Heart right ventricle (tissue), 16 donors: Measurements from ENCODE around the gene SCAF1. TPM values are rescaled to one million over a fixed set of nuclear protein-coding genes. Genes with fewer than 3 reads are reported as not detected.

Source experiments
- ATAC-seq, 8 donors: fragments of 200-7000 bp; cut with Tn5 transposase; one replicate each; pipeline ENCODE4 v1.9.1; 2020; ENCODE audit warnings: mild to moderate bottlenecking in 8 of 8, moderate library complexity in 8 of 8, moderate number of reproducible peaks in 1 of 8
- DNase-seq, 2 donors: peaks; one replicate each; pipeline ENCODE4 v3.0.0-alpha.2; 2020
- H3K27ac ChIP-seq, 10 donors: fragments of 200-600 bp; sonication (generic) in 2 of 10; one replicate each; pipeline versions ENCODE4 v1.5.0 to v1.8.0; 2020 to 2022; ENCODE audit warnings: mild to moderate bottlenecking in 3 of 10
- H3K27me3 ChIP-seq, 7 donors: fragments of 200-600 bp; one replicate each; pipeline ENCODE4 v1.8.0; 2021 to 2022; ENCODE audit warnings: mild to moderate bottlenecking in 2 of 7
- H3K36me3 ChIP-seq, 9 donors: fragments of 200-600 bp; sonication (generic) in 1 of 9; one replicate each; pipeline versions ENCODE4 v1.5.0 to v1.8.0; 2020 to 2022; ENCODE audit warnings: mild to moderate bottlenecking in 2 of 9
- H3K4me1 ChIP-seq, 9 donors: fragments of 200-600 bp; sonication (generic) in 1 of 9; one replicate each; pipeline versions ENCODE4 v1.5.0 to v1.8.0; 2020 to 2022; ENCODE audit warnings: mild to moderate bottlenecking in 4 of 9
- H3K4me3 ChIP-seq, 10 donors: fragments of 200-600 bp; sonication (generic) in 2 of 10; one replicate each; pipeline versions ENCODE4 v1.5.0 to v1.8.0; 2020 to 2022; ENCODE audit warnings: mild to moderate bottlenecking in 7 of 10, moderate library complexity in 2 of 10
- H3K9me3 ChIP-seq, 11 donors: fragments of 200-600 bp in 10 of 11; sonication (generic) in 2 of 11; one replicate each; pipeline versions ENCODE4 v1.5.0 to v1.8.0; 2013 to 2022; ENCODE audit warnings: mild to moderate bottlenecking in 2 of 11, control low read depth in 1 of 11, moderate library complexity in 1 of 11
- CTCF ChIP-seq, 9 donors: fragments of 200-600 bp; sonication (generic) in 2 of 9; IDR thresholded peaks; one replicate each; pipeline versions ENCODE4 v1.5.0 to v1.8.0; 2021 to 2022; ENCODE audit warnings: antibody characterized with exemption in 9 of 9, mild to moderate bottlenecking in 5 of 9, moderate library complexity in 1 of 9
- WGBS, 2 donors: extraction: QIAGEN DNeasy Blood & Tissue Kit; methylation state at CpG; one replicate each; pipeline ENCODE4 v1.1.7; 2013; ENCODE audit warnings: inconsistent platforms in 1 of 2; 5-methylcytosine and 5-hydroxymethylcytosine counted together
- intact Hi-C, 10 donors: fragments of 100-400 bp; cut with DNase I; formaldehyde crosslinking; loops; one replicate each; pipeline versions ENCODE4 v1.11.1 to v1.14.2; 2022
- polyA plus RNA-seq, 2 donors: library from polyadenylated mRNA; stranded (reverse); fragments of 200-250 nt; gene quantifications; one replicate each; pipeline ENCODE4 v1.2.3, GENCODE V29; 2013
- total RNA-seq, 10 donors: library from RNA; stranded (reverse); fragmentation: NEBNext Ultra II Directional in 3 of 10; extraction: Animal tissue kit (Norgen Biotek cat#: 25700) in 3 of 10; gene quantifications; one replicate each; pipeline versions ENCODE4 v1.2.1 to v1.2.4, GENCODE V29; 2021 to 2023
- donor health status: Arrhythmogenic right ventricular cardiomyopathy.
- donor health status: ischemic (EF 13 %, LVEDD 7.1; RV severe dilation, severe dysfunction).
- donor health status: healthy with polysubstance abuse.
- donor health status: DM: no; HTN: yes; CAD: no.
- donor health status: DM: no; HTN: no; CAD: no.
- donor health status: ischemic (EF 25% LVEDD 6.9; RV normal size, moderate dysfunction).
- donor health status: ischemic (EF 25% LVEDD 5.7; RV mildly dilated, moderate dysfunction).
- donor health status: healthy.
- donor health status: DM: yes; HTN: yes; CAD: no.
- donor health status: Ischemic cardiomyopathy.
- donor health status: ischemic (EF 35%, LVEDD 5.7; RV mildly dilated, moderate dysfunction).
- donor health status: nonischemic (EF 11% LVEDD 7.7; RV severe dilation, severe dysfunction).
- donor health status: DM: yes; HTN: yes; CAD: no.
- donor health status: PGD.
- donor health status: ischemic (EF 29% LVEDD 5.4; RV normal size, mild dysfunction).
- donor health status: nonischemic (EF 23%, LVEDD 6.1; RV moderate dilation, normal function).

The SCAF1 gene
- total and polyA plus RNA-seq, 12 donors: 20.2 to 60.5 (median 44.8) TPM

GRCh38 chr19:49672131-49672919 is 30.3 kb downstream of the SCAF1 start:
- H3K4me1 ChIP-seq: peaks cover 0 to 18% (median 12%) of the 10 kb centered on the region in 9 donors
- ATAC-seq (peak in 1 of 8 donors; percentile 8), DNase-seq (peak; percentile 76 to 83)
- peak; percentile 80 to 94 (median 90) for TF ChIP-seq CTCF (IDR thresholded peaks at IDR 0.05)
- WGBS, 2 donors: 23% methylated on average over 28 of the region's 28 CpGs
- H3K36me3 ChIP-seq: peaks cover 0 to 20% (median 0%) of the 10 kb centered on the region in 9 donors
- peak overlapping the region in 5 of 10 donors; percentile 27 to 38 (median 28) for H3K4me3 ChIP-seq
- intact Hi-C loops: loop anchor here in 4 of 10 donors (5.0 to 10.0 kb wide), 4 partner anchors 78 to 98 kb away; partner anchors contain the start of genes PRR12 (in 2 of the 4), NOSIP (in 1 of the 4) and PRRG2 (in 1 of the 4)
- H3K9me3 ChIP-seq: no peaks in the 10 kb centered on the region
- no peaks in the 10 kb centered on the region for H3K27me3 ChIP-seq
- peak overlapping the region in 8 of 10 donors; percentile 42 to 76 (median 60) for H3K27ac ChIP-seq

DNA sequence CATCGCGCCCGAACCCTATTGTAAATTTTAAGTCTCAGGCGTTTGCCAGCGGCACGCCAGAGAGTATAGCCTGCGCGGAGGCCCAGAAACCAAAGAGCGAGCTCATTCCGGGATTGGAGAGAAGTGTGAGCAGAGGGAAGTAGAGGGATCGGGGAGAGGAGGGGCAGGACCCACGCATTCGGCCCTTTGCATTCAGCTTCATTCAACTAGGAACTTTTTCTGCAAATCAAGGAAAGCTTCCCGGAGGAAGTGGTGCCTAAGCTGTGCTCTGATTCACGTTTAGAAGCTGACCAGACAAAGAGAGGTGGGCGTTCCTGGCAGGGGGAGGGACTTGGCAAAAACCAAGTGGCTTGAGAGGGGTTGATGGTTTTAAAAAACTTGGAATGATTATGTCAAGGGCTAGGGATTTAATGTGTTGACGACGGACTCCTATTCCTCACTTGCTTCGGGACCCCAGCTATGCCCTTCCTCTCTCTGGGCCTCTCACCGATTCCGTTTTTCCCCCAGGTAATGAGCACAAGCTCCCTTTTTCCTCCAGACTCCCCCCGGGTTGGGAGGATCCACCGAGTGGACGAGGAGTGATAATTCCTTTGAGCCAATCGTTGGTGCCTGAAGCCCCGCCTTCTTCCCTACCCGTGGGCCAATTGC is 34.3 kb downstream of the SCAF1 start:
- H3K4me1 ChIP-seq: peaks cover 17 to 54% (median 46%) of the 10 kb centered on the region in 9 donors
- WGBS, 2 donors: 1 to 2% methylated on average over 27 of the region's 27 CpGs
- H3K27me3 ChIP-seq: no peaks in the 10 kb centered on the region
- peak; percentile 80 to 92 for DNase-seq
- H3K27ac ChIP-seq: peak overlapping the region; percentile 73 to 99 (median 90)
- H3K36me3 ChIP-seq: peaks cover 0 to 10% (median 4%) of the 10 kb centered on the region in 9 donors
- H3K9me3 ChIP-seq: no peaks in the 10 kb centered on the region
- TF ChIP-seq CTCF (IDR thresholded peaks at IDR 0.05): no peak
- intact Hi-C loops: loop anchor here in 8 of 10 donors (1.0 to 10.0 kb wide), 13 partner anchors 31 to 224 kb away; partner anchors contain the start of genes PRR12 (in 3 of the 8), RRAS (in 3 of the 8), NOSIP (in 2 of the 8) and PRRG2 (in 2 of the 8)
- peak overlapping the region in 9 of 10 donors; percentile 9 to 92 (median 50) for H3K4me3 ChIP-seq
- peak; percentile 32 to 63 (median 49) for ATAC-seq

- Histone ChIP-seq H3K27me3 (no peaks in the 10 kb centered on the region), H3K4me3 (peak overlapping the region; percentile 89 to 100 (median 98)), H3K27ac (peak overlapping the region; percentile 92 to 99 (median 97)), H3K4me1 (peaks cover 17 to 60% (median 49%) of the 10 kb centered on the region in 9 donors), H3K9me3 (no peaks in the 10 kb centered on the region), H3K36me3 (peaks cover 0 to 15% (median 9%) of the 10 kb centered on the region in 9 donors)
- WGBS, 2 donors: 0% methylated on average over 34 of the region's 34 CpGs
- ATAC-seq (peak; percentile 85 to 93 (median 90)), DNase-seq (peak; percentile 99 to 100)
- intact Hi-C loops: loop anchor here in 8 of 10 donors (1.0 to 10.0 kb wide), 13 partner anchors 32 to 225 kb away; partner anchors contain the start of genes PRR12 (in 3 of the 8), RRAS (in 3 of the 8), NOSIP (in 2 of the 8) and PRRG2 (in 2 of the 8)
- no peak for TF ChIP-seq CTCF (IDR thresholded peaks at IDR 0.05)
Observed at GRCh38 chr19:49676784-49677230, 34.8 kb downstream of the SCAF1 start.
